CD4-positive, alpha-beta T cell treated with Interleukin-21 for 1 hour (primary cell): Measurements from ENCODE around the gene EXTL2.
A peak's percentile ranks its signal among the peaks of the same experiment; 100 is the strongest.
"Not testable (repeated sequence)": the region's sequence is repeated elsewhere in the genome, so short reads cannot be mapped to it uniquely, and the experiment has no call there.

ENCODE experiments used
- DNase-seq: peaks from one replicate; pipeline ENCODE4 v3.0.0-alpha.2; 2020

The EXTL2 gene

GRCh38 chr1:100896481-100896982 lies 1.9 kb upstream of the EXTL2 start:
- DNase-seq = peak; percentile 87

GRCh38 chr1:100895540-100896480 lies 1.2 kb upstream of the EXTL2 start, which contains the start of gene SLC30A7:
SLC30A7 (plus strand) TSS chr1:100896090; CDS start chr1:100896263, 173 bp downstream.
- peak; percentile 97 for DNase-seq

GRCh38 chr1:100893718-100894117 lies 924 bp downstream of the EXTL2 start:
- DNase-seq = no peak

- DNase-seq = no peak
Measured at GRCh38 chr1:100892554-100892953, 2.1 kb downstream of the EXTL2 start.

- no peak for DNase-seq
Measured at GRCh38 chr1:100891380-100891779, 3.3 kb downstream of the EXTL2 start.

GRCh38 chr1:100889869-100890482 lies 4.7 kb downstream of the EXTL2 start:
- DNase-seq = not testable (repeated sequence)

GRCh38 chr1:100889007-100889406 lies 5.6 kb downstream of the EXTL2 start:
- not testable (repeated sequence) for DNase-seq

- DNase-seq = no peak
Measured at GRCh38 chr1:100883963-100884362, 10.7 kb downstream of the EXTL2 start.

GRCh38 chr1:100882698-100883097 lies 11.9 kb downstream of the EXTL2 start:
- DNase-seq = no peak

- no peak for DNase-seq
Measured at GRCh38 chr1:100881687-100882086, 13.0 kb downstream of the EXTL2 start.

GRCh38 chr1:100879422-100879821 lies 15.2 kb downstream of the EXTL2 start:
- DNase-seq = no peak

- no peak for DNase-seq
Measured at GRCh38 chr1:100876291-100876690, 18.4 kb downstream of the EXTL2 start.

GRCh38 chr1:100875228-100875627 lies 19.4 kb downstream of the EXTL2 start:
- DNase-seq = no peak

- DNase-seq = no peak
Measured at GRCh38 chr1:100874433-100874832, 20.2 kb downstream of the EXTL2 start.

- no peak for DNase-seq
Measured at GRCh38 chr1:100869996-100870395, 24.6 kb downstream of the EXTL2 start.

GRCh38 chr1:100868364-100868995 lies 26.2 kb downstream of the EXTL2 start:
- peak; percentile 64 for DNase-seq

- DNase-seq = no peak
Measured at GRCh38 chr1:100866901-100867206, 27.8 kb downstream of the EXTL2 start.

GRCh38 chr1:100866041-100866900 lies 28.4 kb downstream of the EXTL2 start:
- peak; percentile 36 for DNase-seq

- DNase-seq = no peak
Measured at GRCh38 chr1:100862591-100862990, 32.1 kb downstream of the EXTL2 start.

- DNase-seq = no peak
Measured at GRCh38 chr1:100861379-100861778, 33.3 kb downstream of the EXTL2 start.

GRCh38 chr1:100860397-100860991 lies 34.1 kb downstream of the EXTL2 start:
- no peak for DNase-seq

GRCh38 chr1:100855116-100855515 lies 39.5 kb downstream of the EXTL2 start:
- not testable (repeated sequence) for DNase-seq
